IPS-NIHi7 (cell line): ENCODE measurements around the gene GPR4.
"Not testable (repeated sequence)": the region's sequence is repeated elsewhere in the genome, so short reads cannot be mapped to it uniquely, and the experiment has no call there.

Experiments
- DNase-seq: peaks from one replicate; pipeline ENCODE4 v3.0.0; 2012; ENCODE audit warnings: mixed read lengths; ENCODE audit errors: extremely low spot score

Gene GPR4

GRCh38 chr19:45623984-45624383 is 22.0 kb upstream of the GPR4 start:
- no peak for DNase-seq

GRCh38 chr19:45621976-45622503 is 20.0 kb upstream of the GPR4 start:
- no peak for DNase-seq

GRCh38 chr19:45621389-45621788 is 19.4 kb upstream of the GPR4 start:
- no peak for DNase-seq

GRCh38 chr19:45616704-45617017 is 14.6 kb upstream of the GPR4 start:
- no peak for DNase-seq

- peak; percentile 97 for DNase-seq
These were observed 14.0 kb upstream of the GPR4 start for GRCh38 chr19:45615795-45616703.

- DNase-seq, result not testable (repeated sequence)
These were observed 13.0 kb upstream of the GPR4 start for GRCh38 chr19:45615056-45615455.

- no peak for DNase-seq
These were observed 12.1 kb upstream of the GPR4 start for GRCh38 chr19:45613926-45614725.

GRCh38 chr19:45608948-45609347 is 6.9 kb upstream of the GPR4 start:
- no peak for DNase-seq

- peak; percentile 80 for DNase-seq
These were observed 5.3 kb upstream of the GPR4 start for GRCh38 chr19:45607071-45608029.

GRCh38 chr19:45601115-45601514 is 897 bp downstream of the GPR4 start:
- no peak for DNase-seq

- no peak for DNase-seq
These were observed 1.6 kb downstream of the GPR4 start for GRCh38 chr19:45600340-45600885.

- DNase-seq, result no peak
These were observed 2.7 kb downstream of the GPR4 start for GRCh38 chr19:45599286-45599685.

- no peak for DNase-seq
These were observed 3.6 kb downstream of the GPR4 start for GRCh38 chr19:45598267-45599001.

- DNase-seq, result peak; percentile 35
These were observed 4.4 kb downstream of the GPR4 start for GRCh38 chr19:45597425-45598111.

- peak; percentile 9 for DNase-seq
These were observed 6.2 kb downstream of the GPR4 start for GRCh38 chr19:45595814-45596213.

GRCh38 chr19:45593520-45593919 is 8.5 kb downstream of the GPR4 start:
- no peak for DNase-seq

GRCh38 chr19:45592366-45592765 is 9.6 kb downstream of the GPR4 start:
- no peak for DNase-seq

- no peak for DNase-seq
These were observed 10.4 kb downstream of the GPR4 start for GRCh38 chr19:45591638-45592005.

- peak; percentile 83 for DNase-seq
These were observed 10.9 kb downstream of the GPR4 start for GRCh38 chr19:45591004-45591637.
